Activated naive CD4-positive, alpha-beta T cell treated with anti-CD3 and anti-CD28 coated beads, Interleukin-2, amount 50 U/mL, for 72 hours (primary cell): ENCODE results near the gene RPL38. TPM values are rescaled to one million over a fixed set of nuclear protein-coding genes. Genes with fewer than 3 reads are reported as not detected.
"Not testable (repeated sequence)": the region's sequence is repeated elsewhere in the genome, so short reads cannot be mapped to it uniquely, and the experiment has no call there.

Experiments used
- ATAC-seq, 2 donors: fragments of 150-1000 bp; cut with Tn5 transposase; 2 replicates each; pipeline ENCODE4 v1.10.0; 2021; ENCODE audit warnings: mild to moderate bottlenecking in 2 of 2, moderate library complexity in 2 of 2
- DNase-seq, 2 donors: peaks; one replicate each; pipeline ENCODE4 v3.0.0; 2021 to 2022; ENCODE audit warnings: low spot score in 2 of 2
- H3K27ac Mint-ChIP-seq, 2 donors: one replicate each; pipeline ENCODE4 v1.8.0; 2022; ENCODE audit warnings: mild to moderate bottlenecking in 2 of 2, mixed read lengths in 2 of 2
- H3K36me3 Mint-ChIP-seq, 2 donors: one replicate each; pipeline ENCODE4 v1.8.0; 2022; ENCODE audit warnings: mixed read lengths in 2 of 2
- H3K9me3 Mint-ChIP-seq, 2 donors: one replicate each; pipeline ENCODE4 v1.8.0; 2022; ENCODE audit warnings: mixed read lengths in 2 of 2
- total RNA-seq, 2 donors: library from RNA; stranded (reverse); gene quantifications; one replicate each; pipeline ENCODE4 v1.2.3, GENCODE V29; 2022

The RPL38 gene
- total RNA-seq, 2 donors from 2014 or later: 1,423 to 1,466 TPM

- Mint-ChIP-seq H3K36me3 (no peaks in the 10 kb centered on the region), H3K9me3 (no peaks in the 10 kb centered on the region), H3K27ac (no peak overlapping the region)
- ATAC-seq (no peak), DNase-seq (no peak)
Measured at GRCh38 chr17:74179576-74179975, 23.9 kb upstream of the RPL38 start.

- no peak for DNase-seq
- no peak for ATAC-seq
Measured at GRCh38 chr17:74180336-74180735, 23.1 kb upstream of the RPL38 start.

GRCh38 chr17:74181341-74181740 is 22.1 kb upstream of the RPL38 start:
- Mint-ChIP-seq H3K9me3 (no peaks in the 10 kb centered on the region), H3K36me3 (no peaks in the 10 kb centered on the region), H3K27ac (no peak overlapping the region)
- no peak for DNase-seq
- ATAC-seq: no peak

More at GRCh38 chr17:74180336-74180735, 23.1 kb upstream of the RPL38 start:
- H3K27ac Mint-ChIP-seq: no peak overlapping the region
- no peaks in the 10 kb centered on the region for H3K36me3 Mint-ChIP-seq
- H3K9me3 Mint-ChIP-seq: no peaks in the 10 kb centered on the region

GRCh38 chr17:74182041-74182723 is 21.3 kb upstream of the RPL38 start:
- DNase-seq: no peak
- no peaks in the 10 kb centered on the region for H3K9me3 Mint-ChIP-seq
- ATAC-seq: no peak
- H3K27ac Mint-ChIP-seq: no peak overlapping the region
- H3K36me3 Mint-ChIP-seq: no peaks in the 10 kb centered on the region

GRCh38 chr17:74183411-74183810 is 20.1 kb upstream of the RPL38 start:
- no peaks in the 10 kb centered on the region for H3K9me3 Mint-ChIP-seq
- no peak overlapping the region for H3K27ac Mint-ChIP-seq
- DNase-seq (no peak), ATAC-seq (no peak)
- H3K36me3 Mint-ChIP-seq: no peaks in the 10 kb centered on the region

- Mint-ChIP-seq H3K9me3 (no peaks in the 10 kb centered on the region), H3K27ac (no peak overlapping the region), H3K36me3 (no peaks in the 10 kb centered on the region)
- ATAC-seq (no peak), DNase-seq (no peak)
Measured at GRCh38 chr17:74185571-74186185, 17.8 kb upstream of the RPL38 start.

GRCh38 chr17:74186498-74186897 is 17.0 kb upstream of the RPL38 start:
- ATAC-seq: no peak
- no peak for DNase-seq
- Mint-ChIP-seq H3K36me3 (no peaks in the 10 kb centered on the region), H3K27ac (no peak overlapping the region), H3K9me3 (no peaks in the 10 kb centered on the region)

GRCh38 chr17:74187761-74188160 is 15.7 kb upstream of the RPL38 start:
- ATAC-seq (no peak), DNase-seq (no peak)
- Mint-ChIP-seq H3K27ac (no peak overlapping the region), H3K36me3 (no peaks in the 10 kb centered on the region), H3K9me3 (no peaks in the 10 kb centered on the region)

- ATAC-seq, DNase-seq, H3K9me3 Mint-ChIP-seq, H3K27ac Mint-ChIP-seq, H3K36me3 Mint-ChIP-seq: not testable (repeated sequence)
Measured at GRCh38 chr17:74188687-74189086, 14.8 kb upstream of the RPL38 start.

- ATAC-seq (peak; percentile 78), DNase-seq (no peak)
- Mint-ChIP-seq H3K27ac (no peak overlapping the region), H3K36me3 (no peaks in the 10 kb centered on the region), H3K9me3 (no peaks in the 10 kb centered on the region)
Measured at GRCh38 chr17:74190154-74190553, 13.3 kb upstream of the RPL38 start.

GRCh38 chr17:74190807-74191406 is 12.6 kb upstream of the RPL38 start:
- DNase-seq: no peak
- H3K9me3 Mint-ChIP-seq: no peaks in the 10 kb centered on the region
- H3K27ac Mint-ChIP-seq: no peak overlapping the region
- no peaks in the 10 kb centered on the region for H3K36me3 Mint-ChIP-seq
- ATAC-seq: no peak

GRCh38 chr17:74192950-74193781 is 10.3 kb upstream of the RPL38 start:
- no peaks in the 10 kb centered on the region for H3K9me3 Mint-ChIP-seq
- DNase-seq (no peak), ATAC-seq (peak in 1 of 2 donors; percentile 58)
- no peaks in the 10 kb centered on the region for H3K36me3 Mint-ChIP-seq
- H3K27ac Mint-ChIP-seq: no peak overlapping the region

- H3K9me3 Mint-ChIP-seq: no peaks in the 10 kb centered on the region
- no peaks in the 10 kb centered on the region for H3K36me3 Mint-ChIP-seq
- peak overlapping the region in 1 of 2 donors; percentile 14 for H3K27ac Mint-ChIP-seq
- DNase-seq: no peak
- no peak for ATAC-seq
Measured at GRCh38 chr17:74194682-74195081, 8.8 kb upstream of the RPL38 start.

GRCh38 chr17:74196541-74197317 is 6.7 kb upstream of the RPL38 start:
- ATAC-seq (no peak), DNase-seq (no peak)
- no peaks in the 10 kb centered on the region for H3K36me3 Mint-ChIP-seq
- no peaks in the 10 kb centered on the region for H3K9me3 Mint-ChIP-seq
- no peak overlapping the region for H3K27ac Mint-ChIP-seq

GRCh38 chr17:74197801-74198200 is 5.7 kb upstream of the RPL38 start:
- DNase-seq: no peak
- no peak for ATAC-seq
- no peaks in the 10 kb centered on the region for H3K9me3 Mint-ChIP-seq
- H3K36me3 Mint-ChIP-seq: no peaks in the 10 kb centered on the region
- no peak overlapping the region for H3K27ac Mint-ChIP-seq

- ATAC-seq (no peak), DNase-seq (no peak)
- Mint-ChIP-seq H3K27ac (no peak overlapping the region), H3K36me3 (peaks cover 4 to 5% of the 10 kb centered on the region in 2 donors), H3K9me3 (no peaks in the 10 kb centered on the region)
Measured at GRCh38 chr17:74198694-74199093, 4.8 kb upstream of the RPL38 start.
